Stimulated activated CD8-positive, alpha-beta memory T cell treated with anti-CD3 and anti-CD28 coated beads, Interleukin-4, amount 100 ng/mL, for 1 hour (primary cell): ENCODE results near the gene ATP5MC2.
"Not testable (repeated sequence)": the region's sequence is repeated elsewhere in the genome, so short reads cannot be mapped to it uniquely, and the experiment has no call there.

Source experiments
- DNase-seq, 2 donors: peaks; one replicate each; pipeline ENCODE4 v3.0.0-alpha.2; 2020; ENCODE audit warnings: low read depth in 2 of 2, low spot score in 1 of 2

The ATP5MC2 gene

GRCh38 chr12:53675701-53676607, at the start of gene ATP5MC2:
Gene ATP5MC2, minus strand, starts transcription at chr12:53676083. Its CDS starts 3,469 bp downstream, at chr12:53672614.
- peak; percentile 93 to 96 for DNase-seq

GRCh38 chr12:53722450-53723041, 46.7 kb upstream of the ATP5MC2 start:
- DNase-seq = no peak

- no peak for DNase-seq
Observed at GRCh38 chr12:53720946-53721345, 45.1 kb upstream of the ATP5MC2 start.

- no peak for DNase-seq
Observed at GRCh38 chr12:53719649-53720048, 43.8 kb upstream of the ATP5MC2 start.

- DNase-seq = not testable (repeated sequence)
Observed at GRCh38 chr12:53718567-53718966, 42.7 kb upstream of the ATP5MC2 start.

DNA sequence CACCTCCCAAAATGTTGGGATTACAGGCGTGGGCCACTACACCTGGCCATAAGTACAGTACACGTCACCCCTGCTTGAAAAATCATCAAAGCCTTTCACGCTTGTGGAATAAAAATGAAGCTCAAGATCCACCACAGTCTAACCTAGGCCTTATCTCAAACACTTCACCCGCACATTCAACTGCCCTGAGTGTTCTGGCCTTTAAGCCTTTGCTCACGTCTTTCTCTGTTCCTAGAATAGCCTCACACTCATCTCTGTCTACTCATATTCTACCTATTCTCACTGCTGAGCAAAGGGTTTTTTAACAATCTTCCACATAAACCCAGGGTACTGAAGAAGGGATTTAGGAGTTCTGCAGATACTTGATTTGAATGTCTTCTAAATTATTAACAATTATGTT, 41.4 kb upstream of the ATP5MC2 start:
- DNase-seq = no peak

- DNase-seq = no peak
Observed at GRCh38 chr12:53714004-53714403, 38.1 kb upstream of the ATP5MC2 start.

GRCh38 chr12:53713516-53713915, 37.6 kb upstream of the ATP5MC2 start:
- no peak for DNase-seq

DNA sequence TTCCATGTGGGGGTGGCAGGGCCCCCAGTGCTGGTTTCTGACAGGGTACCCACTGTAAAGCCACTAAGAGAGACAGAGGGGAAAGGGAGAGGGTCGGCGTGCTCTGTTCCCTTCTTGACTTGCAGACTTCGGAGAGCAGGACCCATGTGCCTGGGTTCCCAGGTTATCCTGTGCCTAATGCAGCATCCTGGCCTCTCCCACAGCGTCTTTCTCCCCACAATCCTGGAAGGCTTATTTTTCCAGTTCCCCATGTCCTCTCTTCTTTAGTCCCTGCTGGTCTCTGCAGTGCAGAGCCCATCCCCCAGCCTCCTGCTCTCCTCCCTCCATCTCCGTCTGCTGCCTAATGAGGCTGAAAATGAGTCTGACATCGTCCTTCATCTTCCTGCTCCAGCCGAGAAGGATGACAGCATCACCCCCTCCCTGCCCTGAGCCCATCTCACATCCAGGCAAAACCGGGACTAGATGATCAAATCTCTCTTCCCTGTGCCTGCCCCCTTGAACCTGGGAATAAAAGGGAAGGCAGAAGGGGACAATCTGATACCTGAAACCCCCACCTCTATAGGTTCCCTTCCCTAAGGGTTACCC, 36.3 kb upstream of the ATP5MC2 start:
- no peak for DNase-seq

GRCh38 chr12:53710091-53710490, 34.2 kb upstream of the ATP5MC2 start:
- DNase-seq = no peak

DNA sequence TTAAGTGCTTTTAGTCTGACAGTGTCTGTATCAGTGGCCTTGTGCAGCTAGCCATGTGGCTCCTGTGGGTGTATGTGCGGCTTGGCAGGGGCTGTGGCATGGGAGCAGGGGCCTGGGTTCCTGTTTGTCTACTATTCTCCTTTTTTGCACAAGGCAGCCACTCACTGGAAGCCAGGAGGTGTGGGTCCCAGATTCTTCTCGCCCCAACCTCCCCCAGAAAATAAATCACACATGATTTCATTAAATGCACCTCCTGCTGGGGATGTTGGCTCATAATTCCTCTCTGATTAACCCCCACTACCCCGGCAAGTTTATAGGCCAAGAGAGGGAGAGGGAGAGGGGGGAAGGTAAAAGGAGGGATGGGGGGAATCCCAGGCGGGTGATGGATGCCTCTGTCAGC, 33.8 kb upstream of the ATP5MC2 start:
- no peak for DNase-seq

DNA sequence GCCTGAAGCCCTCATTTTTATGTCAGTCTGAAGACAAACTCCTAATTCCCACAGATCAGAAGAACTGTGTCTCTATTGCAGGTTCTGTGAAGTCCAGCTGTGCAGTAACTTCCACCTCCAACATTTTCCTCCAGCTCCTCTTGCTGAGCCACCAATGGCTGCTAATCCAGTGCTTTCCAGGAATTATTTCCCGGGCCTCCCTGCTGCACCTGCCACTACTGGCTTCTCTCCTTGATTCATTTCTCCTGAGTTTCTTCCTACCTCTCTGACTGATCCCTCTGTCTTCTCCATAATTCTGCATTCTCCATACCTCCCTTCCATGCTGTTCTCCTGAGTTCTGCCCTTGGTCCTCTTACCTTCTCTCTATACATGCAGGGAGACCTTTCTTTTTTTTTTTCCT, 30.2 kb upstream of the ATP5MC2 start:
- DNase-seq = no peak

DNA sequence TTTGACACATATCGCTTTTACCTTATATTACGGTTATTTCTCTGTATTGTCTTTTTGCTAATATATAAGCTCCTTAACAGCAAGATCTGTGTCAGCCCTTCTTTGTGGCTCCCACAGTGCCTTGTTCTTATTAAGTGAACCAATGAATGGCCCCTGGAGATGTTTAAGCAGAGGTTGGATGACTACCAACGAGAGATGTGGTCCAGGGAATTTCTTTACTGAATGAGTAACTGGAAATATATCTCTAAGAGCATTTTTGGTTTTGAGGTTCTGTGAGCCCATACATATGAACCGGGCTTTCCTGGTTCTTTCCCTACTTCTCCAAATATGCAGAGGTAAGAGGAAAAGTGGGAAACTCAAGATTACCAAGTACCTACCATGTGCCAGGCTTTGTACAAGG, 27.9 kb upstream of the ATP5MC2 start:
- no peak for DNase-seq

GRCh38 chr12:53701518-53702264, 25.8 kb upstream of the ATP5MC2 start:
- DNase-seq = peak; percentile 29 to 57

DNA sequence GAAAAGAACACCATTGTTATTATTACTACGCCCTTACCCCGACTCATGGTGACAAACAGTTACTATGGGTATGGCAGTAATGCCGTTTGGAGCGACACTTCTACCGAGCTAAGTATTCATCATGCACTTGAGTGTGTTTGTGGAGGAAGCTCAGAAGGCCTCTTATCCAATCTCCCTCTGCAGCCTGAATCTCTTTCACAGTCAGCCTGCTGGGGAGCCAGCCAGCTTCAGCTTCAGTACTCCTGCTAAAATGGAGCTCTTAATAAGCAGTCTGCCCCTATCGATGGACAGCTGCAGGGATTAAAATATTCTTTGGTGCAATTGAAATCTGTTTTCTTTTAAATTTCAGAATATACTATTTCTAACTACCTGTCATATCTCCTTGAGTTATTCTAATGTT, 24.7 kb upstream of the ATP5MC2 start:
- no peak for DNase-seq

DNA sequence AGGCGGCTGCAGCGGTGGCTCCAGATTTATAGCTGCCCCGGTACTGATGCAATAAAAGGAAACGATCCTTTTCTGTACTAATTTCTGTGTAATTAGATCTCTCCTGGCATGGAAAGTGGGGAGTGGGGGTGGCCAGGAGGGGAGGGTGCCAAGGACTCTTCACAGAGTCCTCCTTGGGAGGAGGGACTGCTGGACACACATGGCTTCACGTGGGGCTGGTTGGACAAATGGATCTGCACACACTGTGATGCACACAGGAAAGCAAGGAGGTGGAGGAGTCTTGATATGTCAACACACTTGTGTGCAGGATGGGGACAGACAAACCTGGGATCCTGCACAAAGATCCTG, 23.8 kb upstream of the ATP5MC2 start:
- DNase-seq = no peak

DNA sequence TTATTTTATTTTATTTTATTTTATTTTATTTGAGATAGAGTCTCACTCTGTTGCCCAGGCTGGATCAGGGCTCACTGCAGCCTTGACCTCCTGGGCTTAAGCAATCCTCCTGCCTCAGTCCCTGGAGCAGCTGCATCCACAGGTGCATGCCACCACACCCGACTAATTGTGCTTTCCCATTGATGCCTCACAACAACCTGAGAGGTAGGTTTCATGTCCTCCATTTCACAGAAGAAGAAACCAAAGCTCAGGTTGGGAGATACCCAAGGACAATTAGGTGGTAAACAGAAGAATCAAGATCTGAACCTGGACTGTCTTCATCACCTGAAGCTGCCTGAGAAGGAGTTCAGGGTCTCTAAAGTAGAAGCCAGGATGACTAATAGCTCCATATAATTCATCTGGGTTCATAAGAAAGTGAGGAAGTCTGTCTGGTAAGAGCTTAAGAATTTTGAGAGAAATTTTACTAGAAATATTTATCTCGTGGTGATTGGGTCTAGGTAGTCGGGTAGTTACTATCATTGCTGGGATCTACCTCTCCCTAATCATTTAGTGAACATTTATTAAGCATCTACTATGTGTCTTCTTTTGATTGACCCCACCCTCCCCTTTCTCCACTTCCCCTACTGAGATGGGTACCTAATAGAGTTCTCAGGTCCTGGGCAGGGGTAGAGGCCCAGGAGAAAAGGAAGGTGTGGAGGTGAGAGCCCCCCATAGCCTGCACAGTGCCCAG, 23.2 kb upstream of the ATP5MC2 start:
- no peak for DNase-seq

GRCh38 chr12:53696655-53697331, 20.9 kb upstream of the ATP5MC2 start:
- DNase-seq = no peak

- DNase-seq = no peak
Observed at GRCh38 chr12:53696285-53696654, 20.4 kb upstream of the ATP5MC2 start.
